ENCODE measurements around the gene BBS7. TPM values are rescaled to one million over a fixed set of nuclear protein-coding genes. Genes with fewer than 3 reads are reported as not detected.

Gene BBS7
- total RNA-seq, 1 donor from 2014 or later, result 20.4 TPM

- no peak for DNase-seq (ENCODE audit: low spot score)
- H3K27me3 Mint-ChIP-seq (ENCODE audit: unreplicated experiment), result no peaks in the 10 kb centered on the region
- peaks cover 16% of the 10 kb centered on the region for H3K36me3 Mint-ChIP-seq (ENCODE audit: low read depth, unreplicated experiment)
- no peaks in the 10 kb centered on the region for H3K9me3 Mint-ChIP-seq (ENCODE audit: unreplicated experiment)
- H3K4me3 Mint-ChIP-seq (ENCODE audit: unreplicated experiment), result no peak overlapping the region
- TF ChIP-seq CTCF (IDR thresholded peaks at IDR 0.05; ENCODE audit: unreplicated experiment), result no peak
- H3K27ac Mint-ChIP-seq (ENCODE audit: unreplicated experiment), result no peak overlapping the region
- no peaks in the 10 kb centered on the region for H3K4me1 Mint-ChIP-seq (ENCODE audit: unreplicated experiment)
Measured at GRCh38 chr4:121838136-121838535, 32.1 kb downstream of the BBS7 start.

GRCh38 chr4:121829511-121829910 is 40.8 kb downstream of the BBS7 start:
- no peak for DNase-seq (ENCODE audit: low spot score)
- Mint-ChIP-seq H3K27me3 (ENCODE audit: unreplicated experiment) (no peaks in the 10 kb centered on the region), H3K4me1 (ENCODE audit: unreplicated experiment) (no peaks in the 10 kb centered on the region), H3K36me3 (ENCODE audit: low read depth, unreplicated experiment) (no peaks in the 10 kb centered on the region), H3K4me3 (ENCODE audit: unreplicated experiment) (no peak overlapping the region), H3K27ac (ENCODE audit: unreplicated experiment) (no peak overlapping the region), H3K9me3 (ENCODE audit: unreplicated experiment) (no peaks in the 10 kb centered on the region)
- no peak for TF ChIP-seq CTCF (IDR thresholded peaks at IDR 0.05; ENCODE audit: unreplicated experiment)

- no peak for TF ChIP-seq CTCF (IDR thresholded peaks at IDR 0.05; ENCODE audit: unreplicated experiment)
- Mint-ChIP-seq H3K4me3 (ENCODE audit: unreplicated experiment) (no peak overlapping the region), H3K9me3 (ENCODE audit: unreplicated experiment) (no peaks in the 10 kb centered on the region), H3K27ac (ENCODE audit: unreplicated experiment) (no peak overlapping the region), H3K4me1 (ENCODE audit: unreplicated experiment) (no peaks in the 10 kb centered on the region), H3K36me3 (ENCODE audit: low read depth, unreplicated experiment) (peaks cover 5% of the 10 kb centered on the region), H3K27me3 (ENCODE audit: unreplicated experiment) (peaks cover 8% of the 10 kb centered on the region)
- DNase-seq (ENCODE audit: low spot score), result no peak
Measured at GRCh38 chr4:121827853-121828252, 42.4 kb downstream of the BBS7 start.

GRCh38 chr4:121824950-121825349 is 45.3 kb downstream of the BBS7 start:
- Mint-ChIP-seq H3K4me3 (ENCODE audit: unreplicated experiment) (no peak overlapping the region), H3K27ac (ENCODE audit: unreplicated experiment) (no peak overlapping the region), H3K27me3 (ENCODE audit: unreplicated experiment) (peaks cover 10% of the 10 kb centered on the region), H3K4me1 (ENCODE audit: unreplicated experiment) (peaks cover 5% of the 10 kb centered on the region), H3K9me3 (ENCODE audit: unreplicated experiment) (no peaks in the 10 kb centered on the region), H3K36me3 (ENCODE audit: low read depth, unreplicated experiment) (peaks cover 5% of the 10 kb centered on the region)
- DNase-seq (ENCODE audit: low spot score), result no peak
- no peak for TF ChIP-seq CTCF (IDR thresholded peaks at IDR 0.05; ENCODE audit: unreplicated experiment)

- Mint-ChIP-seq H3K4me1 (ENCODE audit: unreplicated experiment) (peaks cover 5% of the 10 kb centered on the region), H3K4me3 (ENCODE audit: unreplicated experiment) (peak overlapping the region; percentile 99), H3K27ac (ENCODE audit: unreplicated experiment) (peak overlapping the region; percentile 91), H3K36me3 (ENCODE audit: low read depth, unreplicated experiment) (peaks cover 5% of the 10 kb centered on the region), H3K27me3 (ENCODE audit: unreplicated experiment) (peaks cover 10% of the 10 kb centered on the region), H3K9me3 (ENCODE audit: unreplicated experiment) (no peaks in the 10 kb centered on the region)
- no peak for TF ChIP-seq CTCF (IDR thresholded peaks at IDR 0.05; ENCODE audit: unreplicated experiment)
- no peak for DNase-seq (ENCODE audit: low spot score)
Measured at GRCh38 chr4:121824171-121824527, 46.1 kb downstream of the BBS7 start.
